HL-60/S4 (cell line): ENCODE measurements around the gene DDX39A.
"Not testable (repeated sequence)": the region's sequence is repeated elsewhere in the genome, so short reads cannot be mapped to it uniquely, and the experiment has no call there.

Source experiments
- in situ Hi-C: fragments of 300-500 bp; cut with MboI; formaldehyde crosslinking; loops from 2 replicates; pipeline ENCODE4 v1.14.3; 2022; ENCODE audit warnings: low sequenced_read_pairs

DDX39A gene

DNA sequence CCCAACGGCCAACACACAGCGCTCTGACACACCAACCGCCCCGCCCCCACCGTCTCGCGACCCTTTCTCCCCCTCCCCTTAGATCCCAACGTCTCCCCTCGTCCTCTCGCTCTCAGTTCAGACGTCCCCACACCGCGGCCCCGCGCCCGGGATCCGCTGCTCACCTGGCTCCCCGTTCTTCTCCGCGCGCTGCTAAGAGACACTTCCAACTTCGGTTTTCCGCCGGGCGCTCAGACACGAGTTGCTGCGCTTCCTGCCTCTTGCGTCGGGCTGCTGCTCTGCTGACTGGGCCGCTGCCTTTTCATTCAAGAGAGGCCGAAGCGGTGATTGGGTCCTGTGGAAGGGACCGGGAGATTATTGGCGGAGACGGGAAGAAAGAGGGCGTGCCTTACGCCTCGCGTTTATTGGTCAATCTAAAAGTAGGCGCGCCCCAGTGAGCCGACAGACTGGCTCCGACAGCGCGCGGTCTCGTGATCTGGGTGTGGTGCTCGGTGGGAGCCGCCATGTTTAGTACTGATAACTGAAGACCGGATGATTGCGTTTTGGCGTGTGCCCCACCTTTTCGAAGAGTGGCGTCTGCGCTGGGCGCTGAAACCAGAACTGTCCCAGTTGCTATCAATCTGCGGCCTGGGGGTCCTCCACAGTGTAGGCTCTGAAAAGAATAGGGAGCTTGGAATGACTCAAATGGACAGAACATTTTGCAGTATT is at the start of gene DDX39A:
Gene DDX39A (minus strand): TSS at position 236 of the 708 bp plus-strand sequence. CDS start 6,121 bp downstream, outside the sequence.
- in situ Hi-C loops: no loop called here

DNA sequence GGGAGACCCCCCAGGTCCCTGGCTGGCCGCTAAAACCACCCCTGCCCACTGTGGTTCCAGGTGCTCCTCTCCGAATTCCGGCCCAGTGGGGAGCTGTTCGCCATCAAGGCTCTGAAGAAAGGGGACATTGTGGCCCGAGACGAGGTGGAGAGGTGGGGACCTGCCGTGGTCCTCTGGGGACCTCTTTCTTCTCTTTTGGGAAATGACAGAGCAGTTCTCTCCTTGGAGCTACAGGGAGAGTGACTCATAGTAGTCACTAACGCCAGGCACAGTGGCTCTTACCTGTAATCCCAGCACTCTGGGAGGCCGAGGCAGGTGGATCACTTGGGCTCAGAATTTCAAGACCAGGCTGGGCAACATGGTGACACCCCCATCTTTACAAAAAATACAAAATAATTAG is 48.7 kb upstream of the DDX39A start:
- in situ Hi-C loops: no loop called here

DNA sequence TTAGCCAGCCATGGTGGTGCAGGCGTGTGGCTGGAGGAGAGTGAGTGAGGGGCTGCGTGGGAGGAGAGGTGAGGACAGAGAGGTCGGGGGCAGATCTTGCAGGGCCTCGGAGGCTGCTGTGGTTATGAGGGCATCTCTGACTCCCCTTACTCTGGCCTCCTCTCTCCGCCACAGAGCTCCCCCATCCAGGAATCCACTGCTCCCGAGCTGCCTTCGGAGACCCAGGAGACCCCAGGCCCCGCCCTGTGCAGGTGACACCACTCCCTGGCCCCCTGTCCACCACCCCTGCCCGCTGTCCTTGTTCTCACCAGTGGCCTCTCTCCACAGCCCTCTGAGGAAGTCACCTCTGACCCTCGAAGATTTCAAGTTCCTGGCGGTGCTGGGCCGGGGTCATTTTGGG is 48.2 kb upstream of the DDX39A start:
- in situ Hi-C loops: no loop called here

DNA sequence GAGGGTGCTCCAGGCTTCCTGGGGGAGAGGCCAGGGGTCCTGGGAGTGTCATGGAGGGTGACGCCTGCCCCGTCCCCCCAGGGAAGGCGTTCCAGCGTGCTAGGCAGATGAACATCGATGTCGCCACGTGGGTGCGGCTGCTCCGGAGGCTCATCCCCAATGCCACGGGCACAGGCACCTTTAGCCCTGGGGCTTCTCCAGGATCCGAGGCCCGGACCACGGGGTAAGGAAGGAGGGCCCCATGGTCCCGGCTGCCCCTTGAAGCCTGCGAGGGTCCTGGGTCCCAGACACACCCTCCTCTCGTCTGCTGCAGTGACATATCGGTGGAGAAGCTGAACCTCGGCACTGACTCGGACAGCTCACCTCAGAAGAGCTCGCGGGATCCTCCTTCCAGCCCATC is 44.6 kb upstream of the DDX39A start:
- in situ Hi-C loops: no loop called here

DNA sequence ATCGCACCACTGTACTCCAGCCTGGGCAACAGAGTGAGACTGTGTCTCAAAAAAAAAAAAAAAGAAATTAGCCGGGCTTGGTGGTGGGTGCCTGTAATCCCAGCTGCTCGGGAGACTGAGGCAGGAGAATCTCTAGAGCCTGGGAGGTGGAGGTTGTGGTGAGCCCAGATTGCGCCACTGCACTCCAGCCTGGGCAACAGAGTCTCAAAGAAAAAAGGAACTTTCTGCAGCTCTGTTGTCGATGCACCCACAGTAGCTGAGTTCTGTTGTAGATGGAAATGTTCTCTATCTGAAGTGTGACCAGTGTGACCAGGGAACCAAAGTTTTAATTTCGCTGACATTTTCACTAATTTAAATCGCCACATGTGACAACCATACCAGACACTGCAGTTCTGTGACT is 43.3 kb upstream of the DDX39A start:
- in situ Hi-C loops: not testable (repeated sequence)

DNA sequence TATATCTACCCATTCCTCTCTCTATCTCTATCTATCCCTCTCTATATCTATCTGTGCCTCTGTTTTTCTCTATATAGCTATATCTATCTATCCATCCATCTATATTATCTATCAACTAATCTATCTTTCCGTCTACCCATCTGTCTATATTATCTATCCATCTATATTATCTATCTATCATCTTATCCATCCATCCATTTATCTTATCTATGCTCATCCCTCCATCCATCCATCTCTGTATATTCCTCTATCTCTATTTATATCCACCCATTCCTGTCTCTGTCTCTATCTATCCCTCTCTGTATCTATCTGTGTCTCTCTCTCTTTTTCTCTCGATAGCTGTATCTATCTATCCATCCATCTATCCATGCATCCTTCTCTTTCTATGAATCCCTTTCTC is 41.8 kb upstream of the DDX39A start:
- in situ Hi-C loops: no loop called here

DNA sequence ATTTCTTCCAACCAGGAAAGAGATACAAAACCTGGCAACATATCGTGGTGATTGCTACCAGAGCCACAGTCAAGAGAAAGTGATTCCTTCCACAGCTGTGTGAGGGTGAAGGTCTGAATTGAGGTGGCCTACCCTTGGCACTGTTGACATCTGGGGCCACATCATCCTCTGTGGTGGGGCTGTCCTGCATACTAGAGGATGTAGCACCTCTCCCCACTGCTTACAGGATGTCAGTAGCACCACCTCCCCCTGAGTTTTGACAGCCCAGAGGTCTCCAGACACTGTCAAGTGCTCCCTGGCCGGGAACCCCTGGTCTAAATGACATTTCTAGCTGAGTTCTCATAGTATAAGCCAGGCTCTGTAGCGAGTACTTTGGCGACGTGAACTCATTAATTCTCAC is 40.6 kb upstream of the DDX39A start:
- in situ Hi-C loops: no loop called here

DNA sequence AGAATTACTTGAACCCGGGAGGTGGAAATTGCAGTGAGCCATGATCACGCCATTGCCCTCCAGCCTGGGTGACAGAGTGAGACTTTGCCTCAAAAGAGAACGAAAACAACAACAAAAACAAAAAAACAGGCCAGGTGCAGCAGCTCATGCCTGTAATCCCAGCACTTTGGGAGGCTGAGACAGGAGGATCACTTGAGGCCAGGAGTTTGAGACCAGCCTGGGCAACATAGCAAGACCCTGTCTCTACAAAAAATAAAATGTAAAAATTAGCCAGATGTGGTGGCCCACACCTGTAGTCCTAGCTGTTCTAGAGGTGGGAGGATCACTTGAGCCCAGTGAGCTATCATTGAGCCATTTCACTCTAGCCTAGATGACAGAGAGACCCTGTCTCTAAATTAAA is 33.2 kb upstream of the DDX39A start:
- in situ Hi-C loops: not testable (repeated sequence)

DNA sequence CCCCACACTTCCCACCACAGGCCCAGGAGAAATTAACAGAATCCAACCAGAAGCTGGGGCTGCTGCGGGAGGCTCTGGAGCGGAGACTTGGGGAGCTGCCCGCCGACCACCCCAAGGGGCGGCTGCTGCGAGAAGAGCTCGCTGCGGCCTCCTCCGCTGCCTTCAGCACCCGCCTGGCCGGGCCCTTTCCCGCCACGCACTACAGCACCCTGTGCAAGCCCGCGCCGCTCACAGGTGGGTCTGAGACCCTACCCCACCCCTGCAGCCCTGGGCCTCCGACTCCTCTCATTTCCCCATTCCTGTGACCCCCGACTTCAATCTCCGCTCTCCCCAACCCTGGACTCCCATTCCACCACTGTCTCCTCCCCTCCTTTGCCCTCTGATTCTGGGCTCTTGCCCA is 31.7 kb upstream of the DDX39A start:
- in situ Hi-C loops: no loop called here

DNA sequence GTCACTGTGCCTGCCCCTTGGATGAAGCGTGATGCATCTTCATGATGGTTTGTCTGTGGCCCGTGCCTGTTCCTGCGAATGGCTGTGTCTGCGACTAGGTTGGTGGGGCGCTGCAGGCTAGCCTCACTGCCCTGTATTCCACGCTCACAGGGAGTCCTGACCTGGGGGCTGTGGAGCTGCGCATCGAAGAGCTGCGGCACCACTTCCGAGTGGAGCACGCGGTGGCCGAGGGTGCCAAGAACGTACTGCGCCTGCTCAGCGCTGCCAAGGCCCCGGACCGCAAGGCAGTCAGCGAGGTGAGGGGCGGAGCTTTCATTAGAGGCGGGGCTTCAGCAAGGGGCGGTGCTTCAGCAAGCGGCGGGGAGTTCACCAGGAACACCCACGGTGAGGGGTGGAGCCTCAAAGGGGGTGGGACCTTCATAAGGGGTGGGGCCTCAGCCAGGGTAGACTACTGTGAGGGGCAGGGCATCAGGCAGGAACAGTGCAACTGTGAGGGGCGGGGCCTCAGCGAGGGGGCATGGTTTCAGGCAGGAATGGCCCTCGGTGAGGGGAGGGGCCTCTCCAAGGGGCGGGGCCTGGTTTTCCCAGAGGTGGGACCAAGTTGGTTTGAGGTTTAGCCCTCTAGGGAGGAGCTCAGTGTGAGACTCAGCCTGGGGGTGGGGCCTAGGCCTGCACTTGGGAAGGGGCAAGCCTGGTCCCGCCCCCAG is 31.2 kb upstream of the DDX39A start:
- in situ Hi-C loops: no loop called here

DNA sequence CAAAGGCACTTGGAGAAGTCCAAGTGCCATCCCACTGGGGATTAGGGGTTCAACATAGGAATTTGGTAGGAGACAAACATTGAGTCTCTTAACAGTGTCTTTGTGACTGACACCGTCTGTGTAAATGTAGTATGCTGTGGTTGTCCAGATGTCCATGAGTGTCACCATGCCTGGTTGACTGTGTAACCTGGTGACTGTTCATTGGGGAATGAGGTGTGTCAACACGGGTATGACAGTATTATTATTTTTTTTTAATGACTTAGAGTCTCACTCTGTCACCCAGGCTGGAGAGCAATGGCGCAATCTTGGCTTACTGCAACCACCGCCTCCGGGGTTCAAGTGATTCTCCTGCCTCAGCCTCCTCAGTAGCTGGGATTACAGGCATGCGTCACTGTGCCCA is 30.2 kb upstream of the DDX39A start:
- in situ Hi-C loops: no loop called here

DNA sequence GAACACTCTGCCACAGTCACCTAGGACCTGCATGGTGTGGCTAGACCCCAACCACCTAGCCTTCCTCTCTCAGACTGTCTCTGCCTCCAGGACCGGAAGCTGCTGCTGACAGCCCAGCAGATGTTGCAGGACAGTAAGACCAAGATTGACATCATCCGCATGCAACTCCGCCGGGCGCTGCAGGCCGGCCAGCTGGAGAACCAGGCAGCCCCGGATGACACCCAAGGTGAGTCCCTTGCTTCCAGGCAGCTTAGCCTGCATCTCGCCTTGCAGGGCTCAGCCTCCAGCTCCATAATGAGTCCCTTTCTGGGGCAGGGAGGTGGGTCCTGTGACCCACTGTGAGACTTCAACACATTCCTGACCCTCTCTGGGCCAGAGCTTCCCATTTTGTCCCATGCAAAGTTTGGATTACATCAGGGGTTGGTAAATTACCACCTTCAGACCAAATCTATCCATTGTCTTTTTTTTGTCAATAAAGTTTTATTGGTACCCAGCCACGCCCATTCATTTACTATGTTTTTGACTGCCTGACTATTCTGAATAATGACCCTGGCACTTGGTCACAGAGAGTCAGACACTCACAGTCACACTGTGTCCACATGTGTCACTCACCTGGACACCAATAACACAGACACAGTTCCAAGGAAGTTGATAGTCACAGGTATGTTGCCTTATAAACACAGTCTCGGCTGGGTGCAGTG is 27.3 kb upstream of the DDX39A start:
- in situ Hi-C loops: no loop called here

DNA sequence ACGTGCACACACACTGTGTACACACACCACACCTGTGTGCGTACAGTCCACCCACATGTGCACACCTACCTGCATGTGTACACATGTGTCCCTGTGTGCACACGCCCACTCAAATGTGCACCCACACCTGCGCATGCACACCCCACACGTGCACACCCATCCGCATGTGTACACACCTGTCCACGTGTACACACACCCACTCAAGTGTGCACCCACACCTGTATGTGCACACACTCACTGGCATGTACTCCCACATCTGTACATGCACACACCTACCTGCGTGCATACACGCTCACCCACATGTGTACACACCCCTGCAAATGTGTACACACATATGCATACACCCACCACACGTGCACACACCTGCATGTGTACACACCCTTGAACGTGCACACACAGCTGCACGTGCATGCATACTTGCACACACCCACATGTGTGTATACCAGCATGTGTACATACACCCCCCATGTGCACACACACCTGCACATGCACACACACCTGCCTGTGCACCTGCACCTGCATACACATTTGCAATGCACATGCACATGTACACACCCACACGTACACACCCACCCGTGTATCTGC is 24.6 kb upstream of the DDX39A start:
- in situ Hi-C loops: no loop called here

DNA sequence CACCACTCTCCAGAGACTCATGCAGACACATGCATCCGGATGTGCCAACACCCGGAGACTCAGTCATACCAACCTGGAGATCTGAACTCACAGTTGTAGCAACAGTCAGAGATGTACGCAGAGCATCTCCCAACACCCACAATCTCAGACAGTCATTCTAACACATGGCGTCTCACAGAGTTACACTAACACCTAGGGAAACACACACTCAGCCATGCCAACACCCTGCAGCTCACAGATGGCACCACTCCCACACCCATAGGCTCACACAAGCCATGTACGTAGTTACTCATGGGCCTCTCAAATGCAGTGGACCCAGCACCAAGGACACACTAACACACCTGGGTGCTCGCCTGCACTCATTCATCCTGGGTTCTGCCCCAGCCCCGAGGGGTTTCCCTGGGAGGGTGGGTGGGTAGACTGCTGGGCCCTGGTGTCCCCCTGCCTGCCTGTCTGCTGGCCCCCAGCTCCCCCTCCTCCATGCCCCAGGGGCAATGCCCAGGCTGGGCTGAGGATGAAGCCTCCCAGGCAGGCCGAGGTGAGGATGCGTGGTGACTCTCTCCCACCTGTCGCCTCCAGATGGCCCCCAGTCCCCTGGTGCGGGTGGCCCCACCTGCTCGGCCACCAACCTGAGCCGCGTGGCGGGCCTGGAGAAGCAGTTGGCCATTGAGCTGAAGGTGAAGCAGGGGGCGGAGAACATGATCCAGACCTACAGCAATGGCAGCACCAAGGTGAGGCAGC is 23.9 kb upstream of the DDX39A start:
- in situ Hi-C loops: no loop called here

DNA sequence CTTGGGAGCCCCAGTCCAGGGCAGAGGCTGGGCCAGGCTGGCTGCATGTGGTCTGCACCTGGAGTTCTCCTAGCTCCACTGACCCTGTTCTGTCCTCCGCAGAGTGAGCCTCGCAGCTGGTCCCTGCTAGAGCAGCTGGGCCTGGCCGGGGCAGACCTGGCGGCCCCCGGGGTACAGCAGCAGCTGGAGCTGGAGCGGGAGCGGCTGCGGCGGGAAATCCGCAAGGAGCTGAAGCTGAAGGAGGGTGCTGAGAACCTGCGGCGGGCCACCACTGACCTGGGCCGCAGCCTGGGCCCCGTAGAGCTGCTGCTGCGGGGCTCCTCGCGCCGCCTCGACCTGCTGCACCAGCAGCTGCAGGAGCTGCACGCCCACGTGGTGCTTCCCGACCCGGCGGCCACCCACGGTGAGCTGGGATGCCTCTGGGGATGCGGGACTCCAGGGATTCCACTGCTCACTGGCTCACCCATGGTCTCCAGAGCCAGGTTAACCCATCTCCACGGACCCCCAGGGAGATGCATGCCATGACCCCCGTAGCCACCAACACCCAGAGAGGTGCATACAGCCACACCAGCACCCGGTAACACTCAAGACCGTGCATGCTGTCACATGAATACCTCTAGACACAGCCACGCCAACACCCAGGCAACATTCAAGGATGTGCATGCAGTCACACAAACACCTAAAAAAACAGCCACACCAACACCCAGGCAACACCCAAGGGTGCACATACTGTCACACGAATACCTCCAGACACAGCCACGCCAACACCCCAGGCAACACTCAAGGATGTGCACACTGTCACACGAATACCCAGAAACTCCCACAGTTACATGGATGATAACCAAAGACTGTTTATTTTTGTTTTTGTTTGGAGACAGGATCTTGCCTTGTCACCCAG is 22.1 kb upstream of the DDX39A start:
- in situ Hi-C loops: no loop called here

DNA sequence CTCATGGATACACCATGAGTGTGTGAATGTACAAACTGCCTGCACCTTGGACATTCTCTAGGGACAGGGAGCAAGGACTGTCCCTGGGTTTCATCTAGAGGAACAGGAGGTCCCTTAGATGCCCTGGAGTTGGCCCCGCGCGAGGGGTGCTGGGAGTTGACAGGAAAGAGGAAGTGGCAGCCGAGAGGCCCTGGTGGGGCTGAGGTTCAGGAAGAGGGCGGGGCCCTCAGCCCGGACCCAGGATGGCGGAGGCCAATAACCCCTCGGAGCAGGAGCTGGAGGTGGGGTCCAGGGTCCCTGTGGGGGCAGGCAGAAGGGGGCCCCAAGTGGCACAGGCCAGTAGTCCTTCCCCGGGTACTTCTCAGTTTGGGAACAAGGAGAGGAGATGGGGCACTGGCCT is 20.9 kb upstream of the DDX39A start:
- in situ Hi-C loops: no loop called here

DNA sequence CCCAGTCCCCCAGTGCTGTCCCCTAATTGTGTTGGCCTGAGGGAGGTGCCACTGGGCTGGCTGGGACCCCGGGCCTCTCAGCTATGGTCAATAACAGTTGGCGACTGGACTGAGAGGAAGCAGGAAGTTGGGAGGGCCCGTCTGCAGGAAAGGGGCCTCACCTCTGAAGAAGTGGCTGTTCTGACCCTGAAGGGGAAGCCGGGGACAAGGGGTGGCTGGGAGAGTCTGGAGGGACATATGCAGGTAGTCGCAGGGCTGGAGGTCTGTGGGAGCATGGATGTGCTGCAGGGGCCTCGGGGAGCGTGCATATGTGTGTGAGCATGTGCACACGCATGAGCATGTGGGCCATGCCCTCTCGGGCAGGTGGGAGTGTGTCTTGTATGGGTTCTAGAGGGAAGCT is 19.9 kb upstream of the DDX39A start:
- in situ Hi-C loops: no loop called here

DNA sequence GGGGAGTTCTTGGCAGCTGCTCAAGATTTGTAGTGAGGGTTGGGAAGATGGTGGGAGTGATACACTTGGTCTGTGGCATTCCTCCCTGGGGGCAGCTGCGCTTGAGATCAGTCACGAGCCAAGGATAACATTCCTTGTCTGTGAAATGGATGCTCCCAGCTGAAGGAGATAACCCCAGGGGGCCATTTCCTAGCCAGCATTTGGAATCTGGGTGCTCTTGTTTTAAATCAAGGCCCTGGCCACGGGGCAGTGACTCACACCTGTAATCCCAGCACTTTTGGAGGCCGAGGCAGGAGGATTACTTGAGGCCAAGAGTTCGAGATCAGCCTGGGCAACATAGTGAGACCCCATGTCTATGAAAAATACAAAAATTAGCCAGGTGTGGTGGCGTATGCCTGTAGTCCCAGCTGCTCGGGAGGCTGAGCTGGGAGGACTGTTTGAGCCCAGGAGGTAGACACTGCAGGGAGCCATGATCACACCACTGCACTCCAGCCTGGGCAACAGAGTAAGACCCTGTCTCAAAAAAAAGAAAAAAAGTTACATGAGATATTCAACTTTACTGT is 18.5 kb upstream of the DDX39A start:
- in situ Hi-C loops: no loop called here

DNA sequence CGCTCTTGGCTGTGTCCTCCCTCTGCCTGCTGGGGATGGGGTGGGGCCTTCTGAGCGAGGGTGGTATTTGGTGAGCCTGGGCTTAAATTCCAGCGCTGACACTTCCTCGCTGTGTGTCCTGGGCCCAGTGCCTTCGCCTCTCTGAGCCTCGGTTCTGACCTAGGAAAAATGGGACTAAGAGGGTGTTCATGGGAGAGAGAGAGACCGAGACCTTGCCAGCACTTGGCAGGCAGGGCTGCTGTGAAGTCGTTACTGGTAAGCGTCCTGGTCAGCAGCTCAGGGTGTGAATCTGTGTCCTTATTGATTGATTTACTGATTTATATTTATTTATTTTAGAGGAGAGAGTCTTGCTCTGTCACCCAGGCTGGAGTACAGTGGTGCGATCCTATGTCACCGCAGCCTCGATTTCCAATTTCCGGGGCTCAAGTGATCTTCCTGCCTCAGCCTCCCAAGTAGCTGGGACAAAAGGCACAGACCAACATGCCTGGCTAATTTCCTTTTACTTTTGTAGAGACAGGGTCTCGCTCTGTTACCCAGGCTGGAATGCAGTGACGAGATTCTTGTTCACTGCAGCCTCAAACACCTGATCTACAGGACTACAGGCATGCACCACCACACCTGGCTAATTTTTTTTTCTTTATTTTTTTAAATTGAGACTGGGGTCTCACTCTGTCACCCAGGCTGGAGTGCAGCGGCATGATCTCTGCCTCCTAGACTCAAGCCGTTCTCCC is 16.3 kb upstream of the DDX39A start:
- in situ Hi-C loops: no loop called here
